CD4-positive, alpha-beta T cell treated with Interleukin-15 for 4 hours (primary cell): Measurements from ENCODE around the gene NCK1.
"Not testable (repeated sequence)": the region's sequence is repeated elsewhere in the genome, so short reads cannot be mapped to it uniquely, and the experiment has no call there.

Experiments used
- DNase-seq: peaks from one replicate; pipeline ENCODE4 v3.0.0-alpha.2; 2020; ENCODE audit warnings: low spot score

Gene NCK1

GRCh38 chr3:136949146-136949545 lies 87.1 kb downstream of the NCK1 start:
- DNase-seq: no peak

GRCh38 chr3:136949708-136950107 lies 87.7 kb downstream of the NCK1 start:
- DNase-seq: no peak

- DNase-seq: no peak
Observed at GRCh38 chr3:136950623-136951022, 88.6 kb downstream of the NCK1 start.

- no peak for DNase-seq
Observed at GRCh38 chr3:136952292-136952691, 90.3 kb downstream of the NCK1 start.

GRCh38 chr3:136954251-136954650 lies 92.2 kb downstream of the NCK1 start:
- DNase-seq: no peak

GRCh38 chr3:136954980-136955780 lies 93.2 kb downstream of the NCK1 start:
- DNase-seq: no peak

GRCh38 chr3:136955813-136956212 lies 93.8 kb downstream of the NCK1 start:
- DNase-seq: no peak

GRCh38 chr3:136956971-136957370 lies 95.0 kb downstream of the NCK1 start:
- no peak for DNase-seq

- no peak for DNase-seq
Observed at GRCh38 chr3:136957751-136958288, 95.8 kb downstream of the NCK1 start, which contains the start of gene IL20RB. IL20RB (plus strand) TSS chr3:136957983; CDS start chr3:136958114, 131 bp downstream.

- no peak for DNase-seq
Observed at GRCh38 chr3:136958939-136959338, 96.9 kb downstream of the NCK1 start.

- DNase-seq: no peak
Observed at GRCh38 chr3:136959599-136959998, 97.6 kb downstream of the NCK1 start.

GRCh38 chr3:136960838-136961836 lies 99.1 kb downstream of the NCK1 start:
- no peak for DNase-seq

- DNase-seq: no peak
Observed at GRCh38 chr3:136962927-136963326, 100.9 kb downstream of the NCK1 start.

- DNase-seq: not testable (repeated sequence)
Observed at GRCh38 chr3:136969539-136969938, 107.5 kb downstream of the NCK1 start.

GRCh38 chr3:136973352-136973751 lies 111.3 kb downstream of the NCK1 start:
- no peak for DNase-seq

- DNase-seq: no peak
Observed at GRCh38 chr3:136974670-136975069, 112.7 kb downstream of the NCK1 start.

GRCh38 chr3:136979204-136979603 lies 117.2 kb downstream of the NCK1 start:
- no peak for DNase-seq

- no peak for DNase-seq
Observed at GRCh38 chr3:136979684-136980083, 117.7 kb downstream of the NCK1 start.

- no peak for DNase-seq
Observed at GRCh38 chr3:136982033-136982432, 120.0 kb downstream of the NCK1 start.

GRCh38 chr3:136982520-136983138 lies 120.6 kb downstream of the NCK1 start:
- DNase-seq: no peak

GRCh38 chr3:136984837-136985236 lies 122.8 kb downstream of the NCK1 start:
- DNase-seq: no peak

GRCh38 chr3:136987398-136987980 lies 125.5 kb downstream of the NCK1 start:
- not testable (repeated sequence) for DNase-seq
